Mesothelial cell of epicardium (in vitro differentiated cells): ENCODE data around the gene ARF1. TPM values are rescaled to one million over a fixed set of nuclear protein-coding genes. Genes with fewer than 3 reads are reported as not detected.

Experiments used
- DNase-seq, 2 experiments: peaks; one replicate each; pipeline ENCODE4 v3.0.0; 2021; ENCODE audit warnings: low spot score in 2 of 2; ENCODE audit not compliant: unreplicated experiment in 2 of 2
- H3K27ac Mint-ChIP-seq: 2 replicates; pipeline ENCODE4 v1.8.0; 2021; ENCODE audit warnings: mixed read lengths
- H3K27me3 Mint-ChIP-seq: 2 replicates; pipeline ENCODE4 v1.8.0; 2021; ENCODE audit warnings: low read depth, mixed read lengths
- H3K36me3 Mint-ChIP-seq: 2 replicates; pipeline ENCODE4 v1.8.0; 2021; ENCODE audit warnings: mixed read lengths
- H3K4me1 Mint-ChIP-seq: 2 replicates; pipeline ENCODE4 v1.8.0; 2021; ENCODE audit warnings: mixed read lengths
- H3K4me3 Mint-ChIP-seq: 2 replicates; pipeline ENCODE4 v1.8.0; 2021; ENCODE audit warnings: mild to moderate bottlenecking, moderate library complexity, mixed read lengths
- H3K9me3 Mint-ChIP-seq: 2 replicates; pipeline ENCODE4 v1.8.0; 2021; ENCODE audit warnings: mixed read lengths
- CTCF ChIP-seq: fragments of 200-600 bp; sonication (generic); IDR thresholded peaks from one replicate; pipeline ENCODE4 v1.5.0; 2021; ENCODE audit warnings: antibody characterized with exemption; ENCODE audit not compliant: unreplicated experiment
- total RNA-seq: library from RNA; stranded (reverse); gene quantifications from 3 replicates; pipeline ENCODE4 v1.2.1, GENCODE V29; 2021

ARF1 gene
- total RNA-seq, 1 donor from 2014 or later = 262 TPM

- H3K27ac Mint-ChIP-seq = no peak overlapping the region
- peaks cover 5% of the 10 kb centered on the region for H3K4me1 Mint-ChIP-seq
- no peak overlapping the region for H3K4me3 Mint-ChIP-seq
- H3K9me3 Mint-ChIP-seq = peaks cover 18% of the 10 kb centered on the region
- no peak for TF ChIP-seq CTCF
- H3K36me3 Mint-ChIP-seq = peaks cover 42% of the 10 kb centered on the region
- H3K27me3 Mint-ChIP-seq = no peaks in the 10 kb centered on the region
- DNase-seq = peak in 1 of 2 experiments; percentile 31
Observed at GRCh38 chr1:228097333-228098081, 15.0 kb downstream of the ARF1 start.

- Mint-ChIP-seq H3K36me3 (peaks cover 38% of the 10 kb centered on the region), H3K4me3 (no peak overlapping the region), H3K27me3 (no peaks in the 10 kb centered on the region)
Observed at GRCh38 chr1:228098323-228098931, 15.9 kb downstream of the ARF1 start.

GRCh38 chr1:228099331-228099732, 16.8 kb downstream of the ARF1 start:
- Mint-ChIP-seq H3K36me3 (peaks cover 33% of the 10 kb centered on the region), H3K4me1 (peaks cover 12% of the 10 kb centered on the region), H3K9me3 (peaks cover 15% of the 10 kb centered on the region), H3K27me3 (no peaks in the 10 kb centered on the region), H3K27ac (no peak overlapping the region), H3K4me3 (no peak overlapping the region)
- no peak for TF ChIP-seq CTCF
- DNase-seq = peak in 1 of 2 experiments; percentile 33

More at GRCh38 chr1:228098323-228098931, 15.9 kb downstream of the ARF1 start:
- peak in 1 of 2 experiments; percentile 31 for DNase-seq
- Mint-ChIP-seq H3K4me1 (peaks cover 9% of the 10 kb centered on the region), H3K27ac (no peak overlapping the region), H3K9me3 (peaks cover 18% of the 10 kb centered on the region)
- TF ChIP-seq CTCF = no peak

- H3K9me3 Mint-ChIP-seq = no peaks in the 10 kb centered on the region
- H3K36me3 Mint-ChIP-seq = peaks cover 18% of the 10 kb centered on the region
- peaks cover 15% of the 10 kb centered on the region for H3K4me1 Mint-ChIP-seq
- no peaks in the 10 kb centered on the region for H3K27me3 Mint-ChIP-seq
- DNase-seq = no peak
- TF ChIP-seq CTCF = no peak
- H3K4me3 Mint-ChIP-seq = peak overlapping the region; percentile 59
- peak overlapping the region; percentile 58 for H3K27ac Mint-ChIP-seq
Observed at GRCh38 chr1:228100822-228101613, 18.5 kb downstream of the ARF1 start.

- peaks cover 15% of the 10 kb centered on the region for H3K4me1 Mint-ChIP-seq
- no peaks in the 10 kb centered on the region for H3K27me3 Mint-ChIP-seq
- H3K4me3 Mint-ChIP-seq = peak overlapping the region; percentile 59
- peaks cover 17% of the 10 kb centered on the region for H3K36me3 Mint-ChIP-seq
- H3K9me3 Mint-ChIP-seq = no peaks in the 10 kb centered on the region
- H3K27ac Mint-ChIP-seq = no peak overlapping the region
- no peak for DNase-seq
- no peak for TF ChIP-seq CTCF
Observed at GRCh38 chr1:228101614-228101993, 19.1 kb downstream of the ARF1 start.
